HEK293 (cell line): Measurements from ENCODE around the gene IL17C.

ENCODE experiments used
- CTCF ChIA-PET: fragments of 350-600 bp; formaldehyde crosslinking; extraction: SDS; loops from one replicate; lab custom pipeline; 2021; ENCODE audit warnings: antibody characterized with exemption; lab: Yijun Ruan, JAX
- POLR2A ChIA-PET: fragments of 300-600 bp; formaldehyde crosslinking; extraction: SDS; loops from one replicate; lab custom pipeline; 2020; ENCODE audit warnings: antibody characterized with exemption, inconsistent platforms; lab: Yijun Ruan, JAX
- H3K27ac ChIP-seq: fragments of 200-500 bp; sonication (Bioruptor generic); 2 replicates; pipeline ENCODE4 v1.5.1; 2014; ENCODE audit warnings: low read depth, low read length, control low read depth, inconsistent platforms; ENCODE audit errors: extremely low read depth
- H3K36me3 ChIP-seq, 2 experiments: fragments of 200-500 bp in 1 of 2; sonication (Bioruptor generic) in 1 of 2; 1 replicate in 1 of 2; 2 replicates in 1 of 2; pipeline ENCODE4 v1.5.1; 2014 to 2017; ENCODE audit warnings: inconsistent platforms in 2 of 2, low read length in 2 of 2; ENCODE audit not compliant: control insufficient read depth in 2 of 2, insufficient read depth in 1 of 2
- H3K4me1 ChIP-seq: fragments of 200-500 bp; sonication (Bioruptor generic); 2 replicates; pipeline ENCODE4 v1.5.1; 2014; ENCODE audit warnings: mild to moderate bottlenecking, low read length, inconsistent platforms; ENCODE audit not compliant: control insufficient read depth, insufficient read depth
- H3K4me3 ChIP-seq: 2 replicates; pipeline ENCODE4 v1.5.1; 2011; ENCODE audit warnings: low read depth, mild to moderate bottlenecking, control low read depth, low read length, moderate library complexity
- H3K9me3 ChIP-seq: fragments of 200-500 bp; sonication (Bioruptor generic); 2 replicates; pipeline ENCODE4 v1.5.1; 2014; ENCODE audit warnings: low read depth, low read length, inconsistent platforms; ENCODE audit not compliant: control insufficient read depth, insufficient read depth
- GLI4 ChIP-seq: fragments of 450-650 bp; formaldehyde crosslinking; IDR thresholded peaks from 2 replicates; pipeline ENCODE4 v1.5.1; 2016; ENCODE audit warnings: missing biosample characterization, missing genetic modification characterization
- KLF1 ChIP-seq: fragments of 450-650 bp; formaldehyde crosslinking; IDR thresholded peaks from 2 replicates; pipeline ENCODE4 v1.5.1; 2016; ENCODE audit warnings: missing biosample characterization, missing genetic modification characterization
- KLF9 ChIP-seq: fragments of 450-650 bp; formaldehyde crosslinking; IDR thresholded peaks from 2 replicates; pipeline ENCODE4 v1.5.1; 2016; ENCODE audit warnings: missing biosample characterization, missing genetic modification characterization, low read depth
- ZNF239 ChIP-seq: fragments of 450-650 bp; formaldehyde crosslinking; IDR thresholded peaks from 2 replicates; pipeline ENCODE4 v1.5.1; 2016; ENCODE audit warnings: missing biosample characterization, missing genetic modification characterization
- ZNF404 ChIP-seq: fragments of 450-650 bp; formaldehyde crosslinking; IDR thresholded peaks from 2 replicates; pipeline ENCODE4 v1.5.1; 2017; ENCODE audit warnings: missing biosample characterization, missing genetic modification characterization
- ZNF76 ChIP-seq: fragments of 450-650 bp; formaldehyde crosslinking; IDR thresholded peaks from 2 replicates; pipeline ENCODE4; 2016; ENCODE audit warnings: low read depth, missing biosample characterization, missing genetic modification characterization, borderline replicate concordance
- TF ChIP-seq, protein P1 (sequence below): fragments of 450-650 bp; IDR thresholded peaks from 2 replicates; pipeline ENCODE4 v1.5.1; 2018; ENCODE audit warnings: missing biosample characterization, mild to moderate bottlenecking, missing genetic modification characterization
- TF ChIP-seq, protein P2 (sequence below): fragments of 450-650 bp; formaldehyde crosslinking; IDR thresholded peaks from 2 replicates; pipeline ENCODE4 v1.5.1; 2016; ENCODE audit warnings: missing biosample characterization, missing genetic modification characterization
- TF ChIP-seq, protein P3 (sequence below): fragments of 450-650 bp; formaldehyde crosslinking; IDR thresholded peaks from 2 replicates; pipeline ENCODE4 v1.5.1; 2016; ENCODE audit warnings: missing biosample characterization, missing genetic modification characterization

Gene IL17C

DNA sequence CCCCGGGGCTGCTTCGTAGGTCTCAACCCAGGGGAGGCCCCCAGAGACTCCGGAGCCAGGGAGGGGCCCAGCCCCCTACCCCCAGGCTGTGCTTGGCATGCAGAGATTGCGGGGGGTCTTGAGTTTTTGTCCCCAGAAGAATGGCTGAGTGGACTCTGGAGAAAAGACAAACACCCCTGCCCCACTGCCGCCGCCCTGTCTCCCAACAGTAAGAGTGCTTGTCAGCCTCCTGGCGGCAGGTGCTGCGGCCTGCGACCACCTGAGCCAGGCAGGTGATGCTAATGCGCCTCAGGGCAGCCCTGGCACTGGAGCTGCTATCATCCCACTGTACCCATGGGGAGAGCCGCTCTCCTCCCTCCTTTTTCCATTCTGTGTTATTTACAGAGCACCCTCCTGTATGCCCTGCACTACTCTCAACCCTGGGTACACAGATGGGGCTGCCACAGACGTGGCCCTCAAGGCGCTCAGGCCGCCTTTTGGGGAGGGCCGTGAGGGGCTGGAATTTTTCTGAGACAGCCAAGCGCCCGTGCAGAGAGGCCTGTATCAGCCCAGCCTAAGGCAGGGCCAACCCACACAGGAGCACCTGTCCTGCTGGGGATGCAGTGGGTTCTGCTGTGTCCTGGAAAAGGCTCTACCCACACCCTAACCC is 2.6 kb upstream of the IL17C start:
- TF ChIP-seq, protein P1, sequence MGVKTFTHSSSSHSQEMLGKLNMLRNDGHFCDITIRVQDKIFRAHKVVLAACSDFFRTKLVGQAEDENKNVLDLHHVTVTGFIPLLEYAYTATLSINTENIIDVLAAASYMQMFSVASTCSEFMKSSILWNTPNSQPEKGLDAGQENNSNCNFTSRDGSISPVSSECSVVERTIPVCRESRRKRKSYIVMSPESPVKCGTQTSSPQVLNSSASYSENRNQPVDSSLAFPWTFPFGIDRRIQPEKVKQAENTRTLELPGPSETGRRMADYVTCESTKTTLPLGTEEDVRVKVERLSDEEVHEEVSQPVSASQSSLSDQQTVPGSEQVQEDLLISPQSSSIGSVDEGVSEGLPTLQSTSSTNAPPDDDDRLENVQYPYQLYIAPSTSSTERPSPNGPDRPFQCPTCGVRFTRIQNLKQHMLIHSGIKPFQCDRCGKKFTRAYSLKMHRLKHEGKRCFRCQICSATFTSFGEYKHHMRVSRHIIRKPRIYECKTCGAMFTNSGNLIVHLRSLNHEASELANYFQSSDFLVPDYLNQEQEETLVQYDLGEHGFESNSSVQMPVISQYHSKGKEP, result no peak
- no peak for TF ChIP-seq ZNF76 (tag by site-specific recombination)
- TF ChIP-seq, protein P2, sequence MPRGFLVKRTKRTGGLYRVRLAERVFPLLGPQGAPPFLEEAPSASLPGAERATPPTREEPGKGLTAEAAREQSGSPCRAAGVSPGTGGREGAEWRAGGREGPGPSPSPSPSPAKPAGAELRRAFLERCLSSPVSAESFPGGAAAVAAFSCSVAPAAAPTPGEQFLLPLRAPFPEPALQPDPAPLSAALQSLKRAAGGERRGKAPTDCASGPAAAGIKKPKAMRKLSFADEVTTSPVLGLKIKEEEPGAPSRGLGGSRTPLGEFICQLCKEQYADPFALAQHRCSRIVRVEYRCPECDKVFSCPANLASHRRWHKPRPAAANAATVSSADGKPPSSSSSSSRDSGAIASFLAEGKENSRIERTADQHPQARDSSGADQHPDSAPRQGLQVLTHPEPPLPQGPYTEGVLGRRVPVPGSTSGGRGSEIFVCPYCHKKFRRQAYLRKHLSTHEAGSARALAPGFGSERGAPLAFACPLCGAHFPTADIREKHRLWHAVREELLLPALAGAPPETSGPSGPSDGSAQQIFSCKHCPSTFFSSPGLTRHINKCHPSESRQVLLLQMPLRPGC (tag by site-specific recombination), result no peak
- TF ChIP-seq, all 188 proteins: peak for 0
- ChIA-PET POLR2A (no interaction called here), CTCF (interaction anchor here (0.7 to 0.8 kb wide), 2 partner anchors 17 to 45 kb away, joined by 4 to 6 read pairs; no protein-coding TSS in a partner anchor)
- Histone ChIP-seq H3K9me3 (no peaks in the 10 kb centered on the region), H3K36me3 (peaks cover 0 to 24% of the 10 kb centered on the region in 2 experiments; a peak in 1 of 3 replicates), H3K4me3 (no peak overlapping the region), H3K4me1 (no peaks in the 10 kb centered on the region), H3K27ac (no peak overlapping the region)

DNA sequence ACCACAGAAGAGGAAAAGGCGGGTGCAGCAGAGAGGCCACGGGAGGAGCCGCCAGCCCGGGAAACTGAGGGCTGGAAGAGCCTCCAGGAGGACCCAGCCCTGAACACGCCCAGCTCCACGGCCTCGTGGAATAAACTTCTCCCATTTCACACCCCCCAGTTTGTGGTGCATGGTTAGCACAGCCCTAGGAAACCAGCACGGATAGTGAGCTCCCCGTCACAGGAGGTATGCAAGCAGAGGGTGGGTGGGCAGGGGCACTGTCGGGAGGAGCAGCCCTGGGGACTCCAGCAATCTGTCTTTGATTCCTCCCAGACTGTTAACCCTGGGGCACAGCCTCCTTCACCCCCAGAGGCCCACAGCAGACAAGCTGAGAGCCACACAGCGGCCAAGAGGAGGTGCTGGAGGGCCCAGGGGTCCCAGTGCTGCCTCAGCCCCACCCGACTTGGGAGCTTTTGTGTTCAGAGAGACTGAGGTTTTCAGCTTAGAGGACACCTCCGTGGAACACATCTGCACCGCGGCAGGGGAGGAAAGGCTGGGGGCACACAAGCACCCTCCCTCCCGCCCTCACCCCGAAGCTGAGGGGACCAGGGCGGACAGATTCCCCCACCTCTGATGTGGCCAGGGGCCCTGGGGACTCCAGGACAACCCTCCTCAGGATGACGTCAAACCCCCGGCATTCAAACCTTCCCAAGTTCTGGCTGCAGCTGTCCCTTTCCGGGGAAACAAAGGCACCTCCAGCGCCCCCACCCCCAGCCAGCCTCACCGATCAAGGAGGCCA is 1.7 kb upstream of the IL17C start:
- TF ChIP-seq, protein P3, sequence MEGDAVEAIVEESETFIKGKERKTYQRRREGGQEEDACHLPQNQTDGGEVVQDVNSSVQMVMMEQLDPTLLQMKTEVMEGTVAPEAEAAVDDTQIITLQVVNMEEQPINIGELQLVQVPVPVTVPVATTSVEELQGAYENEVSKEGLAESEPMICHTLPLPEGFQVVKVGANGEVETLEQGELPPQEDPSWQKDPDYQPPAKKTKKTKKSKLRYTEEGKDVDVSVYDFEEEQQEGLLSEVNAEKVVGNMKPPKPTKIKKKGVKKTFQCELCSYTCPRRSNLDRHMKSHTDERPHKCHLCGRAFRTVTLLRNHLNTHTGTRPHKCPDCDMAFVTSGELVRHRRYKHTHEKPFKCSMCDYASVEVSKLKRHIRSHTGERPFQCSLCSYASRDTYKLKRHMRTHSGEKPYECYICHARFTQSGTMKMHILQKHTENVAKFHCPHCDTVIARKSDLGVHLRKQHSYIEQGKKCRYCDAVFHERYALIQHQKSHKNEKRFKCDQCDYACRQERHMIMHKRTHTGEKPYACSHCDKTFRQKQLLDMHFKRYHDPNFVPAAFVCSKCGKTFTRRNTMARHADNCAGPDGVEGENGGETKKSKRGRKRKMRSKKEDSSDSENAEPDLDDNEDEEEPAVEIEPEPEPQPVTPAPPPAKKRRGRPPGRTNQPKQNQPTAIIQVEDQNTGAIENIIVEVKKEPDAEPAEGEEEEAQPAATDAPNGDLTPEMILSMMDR (tag by site-specific recombination), result no peak
- TF ChIP-seq GLI4 (tag by site-specific recombination) (no peak), KLF1 (tag by site-specific recombination) (no peak)
- CTCF ChIA-PET, result interaction anchor here (0.7 to 1.1 kb wide), 2 partner anchors 13 to 29 kb away, joined by 3 to 4 read pairs; no protein-coding TSS in a partner anchor

DNA sequence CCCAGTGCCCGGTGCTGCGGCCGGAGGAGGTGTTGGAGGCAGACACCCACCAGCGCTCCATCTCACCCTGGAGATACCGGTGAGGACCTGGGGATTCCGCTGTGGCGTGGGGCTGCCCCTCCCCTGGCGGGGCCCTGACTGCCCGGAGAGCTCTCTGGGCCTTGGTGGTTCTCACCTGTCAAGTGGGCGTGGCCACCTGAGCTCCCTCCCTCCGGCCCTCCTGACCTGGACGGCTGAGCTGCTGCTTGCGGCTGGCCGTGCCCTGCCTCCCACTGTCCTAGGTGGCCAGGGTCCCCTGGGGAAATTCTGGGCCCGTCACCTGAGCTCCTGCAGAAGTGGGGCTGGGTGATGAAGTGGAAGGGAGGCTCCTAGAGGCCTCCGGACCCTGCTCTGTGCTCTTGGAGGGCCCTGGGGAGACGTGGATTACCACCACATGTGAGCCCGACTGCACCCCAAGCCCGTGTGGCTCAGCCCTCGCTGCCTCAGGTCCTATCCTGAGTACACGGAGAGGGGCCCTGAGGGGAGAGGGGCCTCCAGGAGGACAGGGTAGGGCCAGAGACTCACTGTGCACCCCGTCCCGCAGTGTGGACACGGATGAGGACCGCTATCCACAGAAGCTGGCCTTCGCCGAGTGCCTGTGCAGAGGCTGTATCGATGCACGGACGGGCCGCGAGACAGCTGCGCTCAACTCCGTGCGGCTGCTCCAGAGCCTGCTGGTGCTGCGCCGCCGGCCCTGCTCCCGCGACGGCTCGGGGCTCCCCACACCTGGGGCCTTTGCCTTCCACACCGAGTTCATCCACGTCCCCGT is 1.1 kb downstream of the IL17C start:
- ChIA-PET POLR2A (interaction anchor here (1.5 kb wide), 1 partner anchor 10 kb away, joined by 5 read pairs; no protein-coding TSS in a partner anchor), CTCF (interaction anchor here (0.6 to 0.9 kb wide), 2 partner anchors 10 to 289 kb away, joined by 3 to 5 read pairs; no protein-coding TSS in a partner anchor)
- H3K4me3 ChIP-seq, result no peak overlapping the region
- H3K4me1 ChIP-seq, result no peaks in the 10 kb centered on the region
- no peak overlapping the region for H3K27ac ChIP-seq
- H3K9me3 ChIP-seq, result no peaks in the 10 kb centered on the region
- peaks cover 0 to 12% of the 10 kb centered on the region in 2 experiments; a peak in 1 of 3 replicates for H3K36me3 ChIP-seq
- TF ChIP-seq ZNF404 (tag by site-specific recombination) (no peak), ZNF239 (no peak), KLF9 (tag by site-specific recombination) (peak; percentile 45)
- TF ChIP-seq, all 188 proteins: peak for 1

More for the DNA sequence above, 1.7 kb upstream of the IL17C start:
- no peaks in the 10 kb centered on the region for H3K4me1 ChIP-seq
- H3K4me3 ChIP-seq, result no peak overlapping the region
- peaks cover 0 to 17% of the 10 kb centered on the region in 2 experiments; a peak in 1 of 3 replicates for H3K36me3 ChIP-seq
- POLR2A ChIA-PET, result interaction anchor here (0.6 to 1.9 kb wide), 3 partner anchors 11 to 143 kb away, joined by 3 to 4 read pairs (median 3); no protein-coding TSS in a partner anchor
- H3K9me3 ChIP-seq, result no peaks in the 10 kb centered on the region
- H3K27ac ChIP-seq, result no peak overlapping the region
